GM06990 (cell line): ENCODE measurements around the gene MED12L.
"Not testable (repeated sequence)": the region's sequence is repeated elsewhere in the genome, so short reads cannot be mapped to it uniquely, and the experiment has no call there.

Experiments
- DNase-seq: peaks from one replicate; pipeline ENCODE4 v3.0.0-alpha.2; 2011; ENCODE audit not compliant: insufficient read length; ENCODE audit errors: extremely low read depth
- H3K27me3 ChIP-seq: replicated peaks from 2 replicates; pipeline ENCODE4 v1.6.0; 2011; ENCODE audit warnings: low read length; ENCODE audit not compliant: control insufficient read depth, insufficient read depth
- H3K36me3 ChIP-seq: 2 replicates; pipeline ENCODE4 v1.5.1; 2011; ENCODE audit warnings: low read length; ENCODE audit not compliant: control insufficient read depth, insufficient read depth
- H3K4me3 ChIP-seq: replicated peaks from 2 replicates; pipeline ENCODE4 v1.5.1; 2011; ENCODE audit warnings: low read depth, mild to moderate bottlenecking, control low read depth, low read length
- CTCF ChIP-seq: IDR thresholded peaks from 2 replicates; pipeline ENCODE4 v1.5.1; 2011; ENCODE audit warnings: low read length, control low read depth, mild to moderate bottlenecking, inconsistent platforms; ENCODE audit not compliant: insufficient read depth, poor library complexity, severe bottlenecking

MED12L gene

GRCh38 chr3:151074256-151074655 lies 11.2 kb upstream of the MED12L start:
- Histone ChIP-seq H3K36me3 (no peaks in the 10 kb centered on the region), H3K4me3 (no peak overlapping the region), H3K27me3 (no peaks in the 10 kb centered on the region; the same call in 1 of the 2 replicates)
- TF ChIP-seq CTCF, result no peak
- DNase-seq, result no peak

DNA sequence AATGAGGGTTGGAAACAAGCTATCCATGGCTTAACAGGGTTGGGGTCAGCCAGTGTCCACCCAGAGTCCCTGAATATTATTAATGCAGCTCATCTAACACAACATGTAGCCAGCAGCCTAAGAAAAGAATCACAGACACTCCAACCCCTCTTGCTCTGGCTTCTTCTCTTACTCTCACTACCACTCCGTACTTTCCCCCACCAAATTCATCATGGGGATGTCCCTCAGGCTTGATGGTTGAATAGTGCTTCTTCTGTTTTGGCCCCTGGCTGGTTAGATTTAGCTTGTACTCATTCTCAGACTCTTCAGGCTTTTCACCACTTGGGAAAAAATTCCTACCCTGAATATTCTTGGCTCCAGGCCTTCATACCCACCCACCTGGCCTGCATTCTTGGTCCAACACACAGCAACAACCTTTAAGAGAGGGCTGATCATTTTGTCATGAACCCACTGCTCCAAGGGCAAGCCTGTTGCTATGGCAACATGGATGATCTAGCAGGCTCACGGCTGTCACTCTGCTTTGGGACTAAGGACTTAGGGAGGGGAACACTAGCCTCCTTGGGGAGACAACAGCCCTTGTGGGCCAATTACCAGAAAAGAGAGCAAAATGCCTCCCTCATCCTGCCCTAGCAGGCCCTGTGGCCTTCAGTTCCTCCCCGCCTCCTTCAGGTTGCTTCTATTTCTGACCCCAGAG lies 9.4 kb upstream of the MED12L start:
- H3K36me3 ChIP-seq, result no peaks in the 10 kb centered on the region
- no peak for TF ChIP-seq CTCF
- no peak overlapping the region for H3K4me3 ChIP-seq
- DNase-seq, result no peak
- no peaks in the 10 kb centered on the region; the same call in none of the 2 replicates for H3K27me3 ChIP-seq

DNA sequence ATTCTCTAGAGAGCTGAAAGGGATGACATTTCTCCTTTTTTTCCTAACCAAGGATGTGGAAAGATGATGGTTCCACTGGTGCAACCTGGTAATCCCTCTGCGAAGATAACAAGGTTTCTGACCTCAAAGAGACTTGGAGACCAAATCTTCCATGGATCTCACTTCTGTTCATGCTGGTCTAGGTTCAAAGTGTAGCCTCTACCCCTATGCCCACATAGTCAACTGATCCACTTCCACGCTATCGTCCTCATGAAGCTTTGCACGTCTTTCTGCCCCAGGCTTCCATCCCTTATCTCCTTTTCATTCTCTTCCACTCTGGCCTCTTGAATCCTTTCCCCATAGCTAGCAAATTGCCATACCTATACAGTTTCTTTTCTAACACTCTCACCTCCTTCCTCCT lies 8.8 kb upstream of the MED12L start:
- no peaks in the 10 kb centered on the region for H3K36me3 ChIP-seq
- TF ChIP-seq CTCF, result no peak
- H3K27me3 ChIP-seq, result no peaks in the 10 kb centered on the region; the same call in none of the 2 replicates
- no peak for DNase-seq
- no peak overlapping the region for H3K4me3 ChIP-seq

DNA sequence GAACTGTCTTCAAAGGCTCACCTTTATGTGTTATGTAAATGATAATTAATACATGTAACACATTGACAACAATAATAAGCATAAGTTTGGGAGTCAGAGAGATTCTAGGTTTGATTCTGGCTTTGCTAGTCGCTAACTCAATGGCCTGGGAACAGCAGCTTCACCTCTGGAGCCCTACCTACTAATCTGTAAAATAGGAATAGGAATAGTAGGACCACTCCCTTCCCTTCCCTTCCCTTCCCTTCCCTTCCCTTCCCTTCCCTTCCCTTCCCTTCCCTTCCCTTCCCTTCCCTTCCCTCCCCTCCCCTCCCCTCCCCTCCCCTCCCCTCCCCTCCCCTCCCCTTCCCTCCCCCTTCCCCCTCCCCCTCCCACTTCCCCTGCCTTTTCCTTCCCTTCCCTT lies 4.4 kb upstream of the MED12L start:
- H3K27me3 ChIP-seq, H3K36me3 ChIP-seq: not testable (repeated sequence)

DNA sequence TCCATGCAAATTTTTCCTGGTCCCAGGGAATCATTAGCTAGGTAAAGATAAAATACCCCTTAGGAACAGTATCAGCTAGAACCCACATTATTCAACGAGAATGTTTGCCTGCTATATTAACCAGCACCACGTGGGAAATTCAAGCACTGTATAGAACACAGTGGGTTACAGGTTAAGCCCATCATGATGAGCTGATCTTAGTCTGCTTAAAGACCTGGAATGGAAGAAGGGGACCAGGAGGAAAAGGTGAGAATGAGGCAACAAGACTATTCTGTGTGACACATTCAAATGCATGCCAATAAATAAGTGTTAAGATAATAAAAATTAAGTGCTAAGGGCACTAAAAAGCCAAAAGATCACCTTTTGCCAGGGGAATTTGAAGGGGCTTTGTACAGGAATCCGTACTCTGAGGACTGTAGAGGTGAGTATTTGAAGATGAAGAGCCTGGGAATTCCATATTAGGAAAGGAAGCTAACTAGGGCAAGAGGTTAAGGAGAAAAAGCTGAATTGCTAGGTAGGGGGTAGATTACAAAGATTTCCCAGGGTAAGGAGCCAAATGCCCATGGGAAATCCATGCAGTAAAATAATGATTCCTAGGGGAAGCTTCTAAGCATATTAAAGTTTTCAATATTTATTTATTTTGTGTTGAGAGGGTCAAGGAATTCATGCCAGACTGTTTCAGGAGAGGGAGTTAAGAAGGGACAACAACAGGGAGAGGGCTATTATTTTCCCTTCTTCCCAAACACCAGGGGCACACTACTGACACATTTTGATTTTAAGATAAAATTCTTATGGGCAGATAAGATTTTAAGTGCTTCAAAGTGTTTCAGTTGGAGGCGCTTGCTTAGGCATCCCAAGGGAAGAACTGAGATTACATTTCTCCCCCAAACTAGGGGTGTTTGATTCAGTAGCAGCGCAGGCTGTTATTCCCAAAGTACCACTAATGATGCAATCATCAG lies 2.3 kb upstream of the MED12L start:
- H3K27me3 ChIP-seq, result peaks cover 3% of the 10 kb centered on the region
- H3K36me3 ChIP-seq, result no peaks in the 10 kb centered on the region

More for the DNA sequence above, 4.4 kb upstream of the MED12L start:
- H3K4me3 ChIP-seq, DNase-seq: not testable (repeated sequence)

More for the DNA sequence above, 2.3 kb upstream of the MED12L start:
- no peak for DNase-seq
- no peak overlapping the region for H3K4me3 ChIP-seq
- no peak for TF ChIP-seq CTCF
